GM15510 (cell line): ENCODE results near the gene FFAR3.

Source experiments
- POLR2A ChIP-seq: IDR thresholded peaks from 3 replicates; pipeline ENCODE4 v1.6.1; 2011; ENCODE audit warnings: borderline replicate concordance; ENCODE audit not compliant: insufficient read length; ENCODE audit errors: extremely low read depth

Gene FFAR3

GRCh38 chr19:35341006-35341405 is 17.3 kb upstream of the FFAR3 start:
- TF ChIP-seq POLR2A, result no peak

GRCh38 chr19:35341565-35342225 is 16.6 kb upstream of the FFAR3 start:
- TF ChIP-seq POLR2A, result no peak

- TF ChIP-seq POLR2A, result no peak
Measured at GRCh38 chr19:35342430-35342829, 15.8 kb upstream of the FFAR3 start.

GRCh38 chr19:35344511-35345031 is 13.7 kb upstream of the FFAR3 start:
- no peak for TF ChIP-seq POLR2A

- TF ChIP-seq POLR2A, result peak; percentile 19
Measured at GRCh38 chr19:35345671-35346111, 12.6 kb upstream of the FFAR3 start.

- peak; percentile 27 for TF ChIP-seq POLR2A
Measured at GRCh38 chr19:35346193-35347052, 11.8 kb upstream of the FFAR3 start.

GRCh38 chr19:35347171-35347929 is 10.9 kb upstream of the FFAR3 start, which contains the start of gene FFAR1:
FFAR1 (plus strand) TSS chr19:35347902; CDS start chr19:35351552, 3,650 bp downstream.
- TF ChIP-seq POLR2A, result peak; percentile 34

GRCh38 chr19:35347930-35348298 is 10.3 kb upstream of the FFAR3 start:
- TF ChIP-seq POLR2A, result no peak

- peak; percentile 35 for TF ChIP-seq POLR2A
Measured at GRCh38 chr19:35348911-35349611, 9.2 kb upstream of the FFAR3 start.

- TF ChIP-seq POLR2A, result peak; percentile 33
Measured at GRCh38 chr19:35349614-35350521, 8.4 kb upstream of the FFAR3 start.

- TF ChIP-seq POLR2A, result no peak
Measured at GRCh38 chr19:35350591-35350990, 7.7 kb upstream of the FFAR3 start.

- no peak for TF ChIP-seq POLR2A
Measured at GRCh38 chr19:35351411-35352176, 6.7 kb upstream of the FFAR3 start.

GRCh38 chr19:35352177-35352447 is 6.1 kb upstream of the FFAR3 start:
- TF ChIP-seq POLR2A, result no peak
